Measurements from ENCODE around the gene MORC3. TPM values are rescaled to one million over a fixed set of nuclear protein-coding genes. Genes with fewer than 3 reads are reported as not detected.

MORC3 gene
- total and polyA plus RNA-seq, 4 donors, result 13.0 to 90.3 (median 19.5) TPM

DNA sequence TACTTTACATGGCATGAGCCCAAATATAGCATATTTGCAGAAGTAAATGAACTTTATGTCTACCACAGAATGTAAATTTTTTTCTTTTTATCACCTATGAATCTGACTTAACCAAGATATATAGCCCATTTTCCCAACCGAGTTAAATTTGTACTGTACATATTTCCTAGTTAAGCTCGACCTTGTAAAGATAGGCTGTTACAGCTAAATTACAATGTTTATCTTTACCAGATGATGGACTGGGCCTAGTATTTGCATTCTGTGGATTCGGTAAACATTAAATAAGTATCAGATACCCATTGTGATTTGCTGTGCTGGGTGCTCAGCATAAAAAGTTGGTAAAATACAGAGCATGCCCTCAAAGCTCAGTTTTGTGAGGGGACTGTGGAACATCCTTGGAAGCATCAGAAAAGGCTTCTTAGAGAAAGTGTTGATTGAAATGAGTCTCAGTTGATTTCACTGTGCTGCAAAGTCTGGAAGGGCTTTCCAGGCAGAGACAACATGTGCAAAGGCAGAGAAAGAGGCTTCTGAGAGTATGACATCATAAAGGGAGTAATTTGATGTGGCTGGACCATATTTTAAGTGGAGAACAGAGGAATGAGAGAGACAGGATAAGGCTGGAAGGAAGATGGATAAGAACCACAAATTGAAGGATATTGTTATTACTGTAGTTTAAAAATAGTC is 27.4 kb downstream of the MORC3 start:
- no peaks in the 10 kb centered on the region for H3K27me3 ChIP-seq (ENCODE audit: control insufficient read depth in 3 of 3, insufficient read depth in 3 of 3, low read length in 2 of 3)
- no peak for DNase-seq
- TF ChIP-seq, protein P1, sequence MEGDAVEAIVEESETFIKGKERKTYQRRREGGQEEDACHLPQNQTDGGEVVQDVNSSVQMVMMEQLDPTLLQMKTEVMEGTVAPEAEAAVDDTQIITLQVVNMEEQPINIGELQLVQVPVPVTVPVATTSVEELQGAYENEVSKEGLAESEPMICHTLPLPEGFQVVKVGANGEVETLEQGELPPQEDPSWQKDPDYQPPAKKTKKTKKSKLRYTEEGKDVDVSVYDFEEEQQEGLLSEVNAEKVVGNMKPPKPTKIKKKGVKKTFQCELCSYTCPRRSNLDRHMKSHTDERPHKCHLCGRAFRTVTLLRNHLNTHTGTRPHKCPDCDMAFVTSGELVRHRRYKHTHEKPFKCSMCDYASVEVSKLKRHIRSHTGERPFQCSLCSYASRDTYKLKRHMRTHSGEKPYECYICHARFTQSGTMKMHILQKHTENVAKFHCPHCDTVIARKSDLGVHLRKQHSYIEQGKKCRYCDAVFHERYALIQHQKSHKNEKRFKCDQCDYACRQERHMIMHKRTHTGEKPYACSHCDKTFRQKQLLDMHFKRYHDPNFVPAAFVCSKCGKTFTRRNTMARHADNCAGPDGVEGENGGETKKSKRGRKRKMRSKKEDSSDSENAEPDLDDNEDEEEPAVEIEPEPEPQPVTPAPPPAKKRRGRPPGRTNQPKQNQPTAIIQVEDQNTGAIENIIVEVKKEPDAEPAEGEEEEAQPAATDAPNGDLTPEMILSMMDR (IDR thresholded peaks at IDR 0.05; ENCODE audit: control extremely low read depth, extremely low read depth), result no peak
- H3K9me3 ChIP-seq (ENCODE audit: control insufficient read depth in 4 of 4, insufficient read depth in 3 of 4, low read length in 3 of 4), result no peaks in the 10 kb centered on the region
- no peak overlapping the region for H3K27ac ChIP-seq (ENCODE audit: low read depth in 1 of 2, low read length in 1 of 2)
- 89 to 96% methylated on average over 3 of the region's 3 CpGs for WGBS, 2 donors
- peaks cover 23 to 37% (median 33%) of the 10 kb centered on the region in 4 donors for H3K36me3 ChIP-seq (ENCODE audit: control insufficient read depth in 4 of 4, insufficient read depth in 4 of 4, low read length in 4 of 4)
- no peak overlapping the region for H3K9ac ChIP-seq (ENCODE audit: insufficient read depth in 1 of 2, low read length in 2 of 2)
- peaks cover 0 to 2% (median 0%) of the 10 kb centered on the region in 5 donors for H3K4me1 ChIP-seq (ENCODE audit: control insufficient read depth in 5 of 5, insufficient read depth in 5 of 5, low read length in 5 of 5)
- no peak for ATAC-seq (ENCODE audit: insufficient read depth, low FRiP score)
- no peak overlapping the region for H3K4me3 ChIP-seq

DNA sequence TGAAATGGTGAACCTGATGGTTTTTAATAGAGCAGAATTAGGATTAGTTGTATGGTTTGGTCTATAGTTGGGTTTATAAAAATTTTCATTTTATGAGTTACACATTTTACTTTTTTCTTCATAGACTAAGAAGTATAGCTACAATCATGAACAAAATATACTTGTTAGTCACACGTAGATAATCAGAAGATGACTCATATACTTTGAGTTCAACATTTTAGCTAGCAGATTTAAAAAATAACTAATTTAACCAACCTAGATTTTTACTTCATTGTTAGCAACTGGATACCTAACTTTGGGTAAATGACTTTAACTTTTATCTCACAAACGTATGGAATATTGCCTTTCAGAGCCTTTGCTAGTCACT is 27.9 kb downstream of the MORC3 start:
- no peak for ATAC-seq (ENCODE audit: insufficient read depth, low FRiP score)

DNA sequence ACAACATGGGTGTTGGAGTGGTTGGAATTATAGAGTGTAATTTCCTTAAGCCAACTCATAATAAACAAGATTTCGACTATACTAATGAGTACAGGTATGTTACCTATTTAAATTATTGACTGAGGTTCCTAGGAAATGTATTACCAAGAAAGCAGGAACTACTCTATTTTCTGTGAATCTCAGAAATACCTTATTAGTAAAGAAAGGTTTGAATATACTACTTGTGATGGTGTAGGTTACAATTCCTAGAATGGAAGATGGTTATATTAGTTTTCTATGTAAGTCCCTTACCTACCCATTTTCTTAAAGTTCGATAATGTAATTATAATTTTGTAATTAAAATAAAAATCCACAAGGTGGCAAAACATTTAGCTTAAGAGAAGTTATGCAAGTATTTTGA is 29.3 kb downstream of the MORC3 start:
- H3K27me3 ChIP-seq (ENCODE audit: control insufficient read depth in 3 of 3, insufficient read depth in 3 of 3, low read length in 2 of 3), result no peaks in the 10 kb centered on the region
- H3K36me3 ChIP-seq (ENCODE audit: control insufficient read depth in 4 of 4, insufficient read depth in 4 of 4, low read length in 4 of 4), result peaks cover 13 to 41% (median 30%) of the 10 kb centered on the region in 4 donors
- ATAC-seq (ENCODE audit: insufficient read depth, low FRiP score) (no peak), DNase-seq (no peak)
- no peak overlapping the region for H3K4me3 ChIP-seq
- H3K4me1 ChIP-seq (ENCODE audit: control insufficient read depth in 5 of 5, insufficient read depth in 5 of 5, low read length in 5 of 5), result peaks cover 0 to 2% (median 0%) of the 10 kb centered on the region in 5 donors
- WGBS, 2 donors, result 98% methylated on average over 2 of the region's 2 CpGs
- TF ChIP-seq, protein P1 (IDR thresholded peaks at IDR 0.05; ENCODE audit: control extremely low read depth, extremely low read depth), result no peak
- no peak overlapping the region for H3K9ac ChIP-seq (ENCODE audit: insufficient read depth in 1 of 2, low read length in 2 of 2)
- no peaks in the 10 kb centered on the region for H3K9me3 ChIP-seq (ENCODE audit: control insufficient read depth in 4 of 4, insufficient read depth in 3 of 4, low read length in 3 of 4)
- H3K27ac ChIP-seq (ENCODE audit: low read depth in 1 of 2, low read length in 1 of 2), result no peak overlapping the region

More for the DNA sequence above, 27.9 kb downstream of the MORC3 start:
- 91% methylated on average over 2 of the region's 2 CpGs for WGBS, 2 donors
- no peak overlapping the region for H3K27ac ChIP-seq (ENCODE audit: low read depth in 1 of 2, low read length in 1 of 2)
- H3K36me3 ChIP-seq (ENCODE audit: control insufficient read depth in 4 of 4, insufficient read depth in 4 of 4, low read length in 4 of 4), result peaks cover 19 to 40% (median 33%) of the 10 kb centered on the region in 4 donors
- H3K4me3 ChIP-seq, result no peak overlapping the region
- peaks cover 0 to 2% (median 0%) of the 10 kb centered on the region in 5 donors for H3K4me1 ChIP-seq (ENCODE audit: control insufficient read depth in 5 of 5, insufficient read depth in 5 of 5, low read length in 5 of 5)
- DNase-seq, result no peak
- no peaks in the 10 kb centered on the region for H3K9me3 ChIP-seq (ENCODE audit: control insufficient read depth in 4 of 4, insufficient read depth in 3 of 4, low read length in 3 of 4)
- no peak overlapping the region for H3K9ac ChIP-seq (ENCODE audit: insufficient read depth in 1 of 2, low read length in 2 of 2)
- H3K27me3 ChIP-seq (ENCODE audit: control insufficient read depth in 3 of 3, insufficient read depth in 3 of 3, low read length in 2 of 3), result no peaks in the 10 kb centered on the region
- TF ChIP-seq, protein P1 (IDR thresholded peaks at IDR 0.05; ENCODE audit: control extremely low read depth, extremely low read depth), result no peak

All from lung (tissue), 12 donors.